HTERT RPE-1 (cell line): ENCODE data around the gene TIGIT.

ENCODE experiments used
- in situ Hi-C: fragments of 300-500 bp; cut with MboI; formaldehyde crosslinking; loops from 4 replicates; pipeline ENCODE4 v1.14.3; 2020; ENCODE audit warnings: low sequenced_read_pairs

Gene TIGIT

DNA sequence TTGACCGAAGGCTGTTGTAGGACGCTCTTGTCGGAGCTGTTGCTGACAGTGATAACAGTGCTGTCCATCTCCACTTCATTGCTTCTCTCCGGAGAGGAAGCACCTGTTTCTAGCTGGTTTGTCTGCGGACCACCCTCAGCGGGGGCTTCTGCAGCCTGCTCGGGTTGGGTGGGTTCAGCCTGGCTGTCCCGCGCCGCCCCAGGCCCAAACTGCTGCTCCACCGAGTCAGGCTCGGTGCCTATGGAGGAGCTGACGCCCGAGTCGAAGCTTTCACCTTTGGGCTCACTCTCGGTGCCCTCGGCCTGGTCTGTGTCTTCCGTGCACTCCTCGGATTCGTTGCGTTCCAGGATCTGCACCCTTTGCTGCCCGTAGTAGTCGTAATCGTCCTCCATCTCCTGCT is 56.9 kb downstream of the TIGIT start:
- in situ Hi-C loops, result no loop called here

- in situ Hi-C loops, result no loop called here
These were observed 57.4 kb downstream of the TIGIT start for GRCh38 chr3:114351123-114351821.

GRCh38 chr3:114351822-114352145 is 58.0 kb downstream of the TIGIT start:
- in situ Hi-C loops, result no loop called here

DNA sequence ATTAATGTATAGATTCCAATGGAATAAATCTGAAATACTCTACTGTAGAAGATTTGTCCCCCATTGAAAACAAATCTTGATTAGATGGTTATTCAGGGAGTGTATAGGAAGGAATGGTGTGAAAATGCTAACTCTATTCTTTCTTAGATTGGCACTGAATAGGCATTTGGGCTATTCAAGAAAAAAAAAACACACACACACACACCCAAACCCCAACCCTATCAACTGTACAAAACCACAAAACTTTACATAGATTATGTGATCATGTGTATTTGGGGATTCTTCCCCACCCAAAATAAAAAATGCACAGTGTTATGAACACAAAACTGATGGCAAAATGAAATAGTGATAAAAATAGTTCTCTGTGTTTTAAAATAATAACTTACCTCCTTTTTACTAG is 61.8 kb downstream of the TIGIT start:
- in situ Hi-C loops, result no loop called here

DNA sequence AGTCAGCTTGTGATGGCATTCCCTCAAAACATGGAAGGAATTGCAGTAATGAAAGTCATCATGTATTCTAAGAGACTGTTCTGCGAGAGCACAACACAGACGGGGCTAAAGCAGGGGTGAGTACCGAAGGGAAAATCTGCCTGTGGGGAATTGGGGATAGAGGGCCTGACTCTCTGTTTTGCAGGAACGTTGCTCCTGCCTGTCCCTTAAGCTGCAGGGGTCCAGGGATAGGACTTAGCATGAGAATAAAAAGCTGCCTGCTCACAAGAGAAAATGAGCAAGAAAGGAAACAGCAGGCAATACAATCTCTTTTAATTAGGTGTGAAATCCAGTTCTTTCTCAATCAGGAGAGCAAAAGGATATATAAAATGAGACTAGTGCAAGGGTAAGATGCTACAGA is 62.2 kb downstream of the TIGIT start:
- in situ Hi-C loops, result no loop called here

GRCh38 chr3:114356525-114356924 is 62.7 kb downstream of the TIGIT start:
- in situ Hi-C loops, result no loop called here
